K562 (cell line): ENCODE results near the gene SLC2A4RG.

Source experiments
- BACH1 ChIP-seq: fragments of 200-800 bp; sonication (Bioruptor generic); IDR thresholded peaks from 2 replicates; pipeline ENCODE4 v1.6.1; 2016; ENCODE audit warnings: missing genetic modification characterization, missing compliant biosample characterization
- SIRT6 ChIP-seq: IDR thresholded peaks from one replicate; pipeline ENCODE4 v1.6.1; 2012; ENCODE audit warnings: low read depth, mild to moderate bottlenecking, control low read depth, inconsistent platforms, low read length, moderate library complexity
- SMARCC2 ChIP-seq: fragments of 450-650 bp; IDR thresholded peaks from 2 replicates; pipeline ENCODE4 v1.6.1; 2017; ENCODE audit warnings: antibody characterized with exemption, moderate library complexity, mild to moderate bottlenecking, low read depth
- ZNF76 ChIP-seq: fragments of 250-450 bp; sonication (Bioruptor Pico); IDR thresholded peaks from 2 replicates; pipeline ENCODE4 v1.4.0; 2020; ENCODE audit warnings: mild to moderate bottlenecking, moderate library complexity, borderline replicate concordance

DNA sequence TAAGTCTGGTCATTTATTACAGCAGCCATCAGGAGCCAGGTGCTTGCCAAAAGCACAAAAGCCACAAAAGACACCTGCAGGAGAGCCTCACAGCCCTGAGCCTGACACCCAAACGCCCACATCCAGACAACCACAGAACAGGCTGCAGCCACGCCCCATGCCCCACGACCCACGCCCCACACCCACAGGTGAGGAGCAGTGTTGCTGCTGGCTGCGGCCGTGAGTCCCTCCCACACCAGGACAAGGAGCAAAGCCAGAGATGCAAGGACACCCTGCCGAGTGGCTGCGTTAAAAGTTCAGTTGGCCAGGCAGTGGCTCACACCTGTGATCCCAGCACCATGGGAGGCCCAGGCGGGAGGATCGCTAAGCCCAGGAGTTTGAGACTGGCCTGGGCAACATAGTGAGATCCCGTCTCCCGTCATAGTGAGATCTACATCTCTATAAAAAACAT lies 43.0 kb downstream of the SLC2A4RG start:
- no peak for TF ChIP-seq BACH1
- TF ChIP-seq SIRT6 = no peak
- TF ChIP-seq SMARCC2 = no peak
- no peak for TF ChIP-seq ZNF76 (CRISPR knock-in tag)
